Stimulated activated CD4-positive, alpha-beta T cell treated with anti-CD3 and anti-CD28 coated beads, Interleukin-1b, Interleukin-23, amount 100 ng/mL, for 48 hours (primary cell): ENCODE results near the gene PRR33.

ENCODE experiments used
- DNase-seq: peaks from one replicate; pipeline ENCODE4 v3.0.0-alpha.2; 2020

PRR33 gene

DNA sequence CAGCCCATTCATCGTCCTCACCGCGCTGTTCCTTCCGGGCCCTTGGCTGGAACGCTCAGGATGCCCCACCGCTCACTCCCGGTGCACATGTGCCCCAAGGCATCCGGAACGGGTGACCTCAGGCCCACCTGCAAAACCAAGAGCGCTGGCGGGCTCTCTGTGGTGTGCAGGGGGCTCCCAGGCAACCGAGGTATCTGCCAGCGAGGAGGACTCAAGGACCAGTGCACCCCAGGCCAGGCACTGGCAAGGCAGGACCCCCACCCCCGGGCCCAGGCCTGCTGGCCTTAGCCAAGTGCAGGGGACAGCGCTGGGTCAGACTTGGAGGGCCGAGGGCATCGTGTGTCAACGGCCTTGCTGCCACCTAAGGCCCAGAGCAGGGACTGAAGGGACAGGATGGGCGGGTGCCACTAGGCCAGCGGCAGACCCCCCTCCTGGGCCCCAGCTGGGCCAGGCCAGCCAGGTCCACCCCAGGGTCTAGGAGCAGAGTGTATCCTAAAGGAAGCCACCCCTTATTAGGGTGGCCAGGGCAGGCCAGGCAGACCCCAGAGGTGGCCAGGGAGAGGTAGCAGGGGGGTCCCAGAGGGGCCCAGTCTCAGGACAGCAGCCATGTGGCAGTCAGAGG is 36.3 kb upstream of the PRR33 start:
- DNase-seq = no peak

DNA sequence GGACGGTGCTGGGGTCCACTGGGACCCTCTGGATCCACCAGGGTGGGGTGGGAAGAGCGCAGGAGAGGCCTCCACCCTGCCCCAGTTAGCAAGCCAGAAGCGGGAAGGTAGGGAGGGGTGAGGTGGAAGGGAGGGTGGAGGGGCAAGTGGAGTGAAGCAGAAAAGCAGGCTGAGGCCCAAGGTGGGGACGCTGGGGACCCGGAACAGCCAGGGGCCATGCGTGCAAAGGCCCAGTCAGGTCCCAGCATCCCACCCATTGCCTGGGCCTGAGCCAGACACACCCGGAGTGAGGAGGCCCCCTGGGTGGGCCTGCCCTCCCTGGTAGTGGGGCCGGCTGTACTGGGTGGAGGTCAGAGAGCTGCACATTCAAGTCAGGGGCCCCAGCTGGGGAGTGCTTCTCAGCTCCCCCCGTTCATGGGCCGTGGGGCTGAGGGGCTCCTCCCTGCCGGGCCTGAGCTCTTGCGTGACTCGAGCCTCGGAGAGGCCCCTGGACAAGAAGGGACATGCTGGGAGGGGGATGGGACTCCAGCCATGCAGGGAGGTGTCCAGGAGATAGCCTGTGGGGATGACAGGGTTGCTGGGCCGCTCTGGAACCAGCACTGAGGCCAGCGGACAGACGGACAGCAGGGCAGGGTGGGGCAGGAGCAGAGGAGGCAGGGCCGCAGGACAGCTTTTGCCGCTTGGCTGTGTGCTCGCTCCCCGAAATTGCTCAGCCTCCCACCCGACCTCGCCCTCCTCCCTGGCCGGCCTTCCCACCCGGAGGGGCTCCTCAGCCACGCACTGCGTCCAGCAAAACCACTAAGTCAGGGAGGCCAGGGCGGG is 35.5 kb upstream of the PRR33 start:
- no peak for DNase-seq

- DNase-seq = no peak
Measured at GRCh38 chr11:1926156-1927025, 34.7 kb upstream of the PRR33 start.

DNA sequence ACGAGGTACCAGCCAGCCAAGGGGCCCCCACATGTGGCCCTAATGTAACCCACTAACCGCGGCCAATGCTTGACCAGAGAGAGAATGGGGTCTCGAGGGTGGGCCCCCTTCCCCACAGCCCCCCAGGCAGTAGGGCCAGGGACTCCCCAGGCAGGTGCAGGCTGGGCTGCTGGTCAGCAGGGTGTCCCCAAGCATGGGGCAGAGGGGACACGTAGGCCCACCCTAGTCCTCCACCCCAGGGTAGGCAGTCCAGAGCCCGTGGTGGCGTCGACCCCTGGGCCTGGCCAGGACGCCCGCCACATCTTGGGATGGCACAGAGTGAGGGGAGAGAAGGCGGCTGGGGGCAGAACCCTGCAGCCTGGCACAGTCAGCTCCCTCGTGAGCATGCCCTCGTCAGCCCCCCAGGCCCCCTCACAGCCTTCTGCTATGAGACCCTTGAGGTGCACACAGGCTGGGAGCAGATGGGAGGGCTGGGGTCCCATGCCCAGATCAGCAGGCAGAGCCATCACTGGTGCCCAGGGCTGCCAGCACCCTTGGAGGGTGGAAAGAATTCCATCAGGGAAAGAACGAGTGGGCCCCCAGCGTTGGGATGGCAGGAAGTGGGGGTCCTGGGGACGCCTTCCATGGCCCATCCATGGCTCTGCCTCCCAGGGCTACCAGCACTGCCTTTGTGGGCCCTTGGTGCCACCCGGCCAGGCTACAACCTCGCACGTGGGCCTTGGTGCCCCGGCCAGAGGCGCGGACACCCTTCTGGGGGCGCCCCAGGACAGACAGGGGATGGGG is 33.9 kb upstream of the PRR33 start:
- no peak for DNase-seq

DNA sequence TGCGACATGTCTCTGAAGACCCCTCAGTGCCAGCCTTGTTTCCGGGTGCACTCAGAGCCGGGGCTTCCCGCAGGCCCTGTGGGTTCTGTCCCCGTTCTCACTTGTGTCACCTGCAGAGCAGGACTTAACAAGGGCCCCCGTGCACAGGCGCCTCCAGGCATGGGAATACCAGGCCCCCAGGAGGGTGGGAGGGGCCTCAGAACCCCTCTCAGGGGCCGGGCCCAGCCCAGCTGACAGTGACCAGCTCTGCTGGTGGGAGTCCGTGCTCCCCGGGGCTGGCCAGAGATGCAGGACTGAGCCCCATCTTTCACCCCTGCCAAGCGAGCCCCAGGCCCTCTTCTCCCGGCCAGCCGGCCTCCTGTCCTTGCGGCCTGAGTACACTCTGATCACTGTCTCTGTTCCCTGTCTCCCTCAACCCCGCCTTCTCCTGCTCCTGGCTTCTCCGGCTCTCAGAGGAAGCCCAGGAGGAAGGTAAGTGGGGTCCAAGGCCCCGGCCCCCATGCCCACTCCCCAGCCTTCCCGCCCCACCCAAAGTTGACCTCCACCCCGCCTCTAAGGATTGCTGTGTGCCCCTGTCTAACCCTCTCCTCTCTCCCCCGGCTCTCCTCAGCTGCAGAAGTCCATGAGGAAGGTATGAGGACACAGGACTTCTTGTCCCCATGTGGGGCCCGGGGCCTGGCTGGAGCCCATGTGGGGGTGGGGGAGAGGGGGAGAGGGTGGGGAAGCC is 33.1 kb upstream of the PRR33 start:
- no peak for DNase-seq

DNA sequence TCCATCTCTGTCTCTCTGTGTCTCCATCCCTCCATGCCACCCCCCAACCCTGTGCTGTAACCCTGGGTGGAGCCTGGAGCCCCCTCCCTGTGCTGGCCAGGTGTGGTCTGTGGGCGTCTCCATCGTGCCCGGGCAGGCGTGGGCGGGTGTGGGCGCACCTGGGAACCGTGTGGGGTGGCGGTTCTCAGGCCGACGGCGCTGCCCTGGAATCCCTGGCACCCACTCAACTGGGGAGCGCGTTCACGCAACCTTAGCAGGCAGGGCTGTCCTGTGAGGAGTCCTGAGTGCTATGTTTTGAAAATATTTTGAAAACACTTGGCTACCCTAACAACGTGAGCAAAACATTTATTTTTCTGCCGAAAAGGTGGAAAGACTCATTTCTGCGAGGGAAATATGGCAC is 32.5 kb upstream of the PRR33 start:
- no peak for DNase-seq

- no peak for DNase-seq
Measured at GRCh38 chr11:1923201-1923956, 31.7 kb upstream of the PRR33 start.

DNA sequence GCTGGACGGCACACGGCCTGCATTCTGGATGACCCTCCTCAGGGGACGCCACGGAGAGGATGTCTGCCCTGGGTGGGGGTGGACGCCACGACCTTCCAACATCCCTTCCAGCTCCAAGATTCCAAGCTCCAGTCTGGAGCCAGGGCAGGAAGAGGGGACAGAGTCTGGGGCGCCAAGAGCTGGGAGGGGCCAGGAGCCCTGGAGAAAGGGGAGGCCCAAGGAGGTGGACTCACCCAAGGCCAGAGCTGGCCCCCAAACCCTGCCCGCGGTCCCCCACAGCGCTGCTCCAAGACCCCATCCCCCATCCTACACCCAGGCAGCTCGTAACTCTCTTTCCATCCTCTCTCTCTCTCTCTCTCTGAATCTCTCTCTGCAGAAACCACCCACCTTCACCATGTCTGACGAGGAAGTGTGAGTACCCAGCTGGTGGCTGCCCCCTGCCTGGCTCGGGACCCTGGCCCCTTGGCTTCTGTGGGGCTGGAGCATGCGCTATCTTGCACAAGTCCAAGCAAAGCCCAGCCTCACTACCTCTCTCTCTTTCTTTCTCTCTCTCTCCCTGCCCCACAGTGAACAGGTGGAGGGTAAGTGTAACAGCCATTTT is 30.9 kb upstream of the PRR33 start:
- DNase-seq = no peak

- no peak for DNase-seq
Measured at GRCh38 chr11:1921574-1922141, 30.0 kb upstream of the PRR33 start.

DNA sequence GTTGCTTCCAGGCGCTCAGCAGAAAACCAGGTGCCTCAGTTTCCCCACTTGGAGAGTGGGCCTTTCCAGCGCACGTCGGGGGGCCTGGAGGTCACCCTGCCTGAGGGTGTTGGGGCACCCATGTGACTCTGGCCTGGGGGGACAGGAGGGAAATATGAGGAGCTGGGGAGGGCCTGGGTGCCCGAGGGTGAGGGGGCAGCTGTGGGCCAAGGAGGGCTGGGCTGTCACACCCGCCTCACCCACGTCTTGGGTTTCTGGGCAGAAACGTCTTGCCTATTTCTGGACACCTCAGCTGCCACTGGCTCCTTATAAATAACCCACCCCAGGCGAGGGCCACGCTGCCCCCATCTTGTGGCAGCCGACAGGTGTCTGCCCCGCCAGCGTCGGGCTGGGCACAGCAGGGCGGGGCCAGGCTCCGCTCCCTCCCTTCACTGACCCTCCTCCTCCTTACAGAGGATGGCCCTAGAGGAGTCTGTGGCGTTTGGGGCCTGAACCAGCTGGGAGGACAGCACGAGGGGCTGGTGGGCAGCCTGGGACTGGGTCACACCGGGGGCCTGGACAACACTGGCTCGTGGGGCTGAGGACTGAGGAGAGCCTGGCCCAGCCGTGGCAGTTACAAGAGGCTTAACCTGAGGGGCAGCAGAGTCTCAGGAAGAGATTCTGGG is 29.3 kb upstream of the PRR33 start:
- DNase-seq = no peak

DNA sequence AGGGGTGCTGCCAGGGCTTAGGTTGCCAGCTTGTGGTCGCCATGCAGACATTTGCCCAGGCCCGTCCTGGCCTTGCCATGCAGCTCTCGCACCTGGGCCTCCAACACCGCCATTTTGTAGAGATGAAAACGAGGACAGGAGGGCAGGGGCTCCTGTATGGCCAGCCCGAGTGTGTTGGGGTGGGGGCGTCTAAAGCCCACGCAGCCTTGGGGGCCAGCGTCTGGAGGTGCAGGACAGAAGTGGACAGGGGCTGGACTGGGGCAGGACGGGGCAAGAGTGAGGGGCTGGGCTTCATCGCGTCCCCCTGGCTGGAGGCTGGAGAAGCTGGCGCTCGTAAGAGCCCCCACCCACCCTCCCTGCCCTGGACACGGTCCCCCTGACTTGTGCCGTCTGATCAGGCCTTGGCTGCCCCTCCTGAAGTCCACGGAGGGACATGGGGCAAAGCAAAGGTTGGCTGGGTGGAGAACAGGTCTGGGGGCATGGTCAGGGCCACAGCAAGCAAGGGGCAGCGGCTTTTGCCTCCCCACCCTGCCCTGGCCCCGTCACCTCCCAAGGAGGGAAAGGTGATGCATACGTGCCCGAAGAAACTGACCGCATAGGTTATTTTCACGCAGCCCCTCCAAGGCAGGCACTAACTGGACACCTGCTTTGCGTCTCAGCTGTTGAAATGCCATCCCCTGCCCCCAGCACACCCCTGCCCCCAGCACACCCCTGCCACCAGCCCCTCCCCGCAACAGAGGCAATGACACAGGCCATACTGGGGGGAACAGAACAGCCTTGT is 28.6 kb upstream of the PRR33 start:
- no peak for DNase-seq

DNA sequence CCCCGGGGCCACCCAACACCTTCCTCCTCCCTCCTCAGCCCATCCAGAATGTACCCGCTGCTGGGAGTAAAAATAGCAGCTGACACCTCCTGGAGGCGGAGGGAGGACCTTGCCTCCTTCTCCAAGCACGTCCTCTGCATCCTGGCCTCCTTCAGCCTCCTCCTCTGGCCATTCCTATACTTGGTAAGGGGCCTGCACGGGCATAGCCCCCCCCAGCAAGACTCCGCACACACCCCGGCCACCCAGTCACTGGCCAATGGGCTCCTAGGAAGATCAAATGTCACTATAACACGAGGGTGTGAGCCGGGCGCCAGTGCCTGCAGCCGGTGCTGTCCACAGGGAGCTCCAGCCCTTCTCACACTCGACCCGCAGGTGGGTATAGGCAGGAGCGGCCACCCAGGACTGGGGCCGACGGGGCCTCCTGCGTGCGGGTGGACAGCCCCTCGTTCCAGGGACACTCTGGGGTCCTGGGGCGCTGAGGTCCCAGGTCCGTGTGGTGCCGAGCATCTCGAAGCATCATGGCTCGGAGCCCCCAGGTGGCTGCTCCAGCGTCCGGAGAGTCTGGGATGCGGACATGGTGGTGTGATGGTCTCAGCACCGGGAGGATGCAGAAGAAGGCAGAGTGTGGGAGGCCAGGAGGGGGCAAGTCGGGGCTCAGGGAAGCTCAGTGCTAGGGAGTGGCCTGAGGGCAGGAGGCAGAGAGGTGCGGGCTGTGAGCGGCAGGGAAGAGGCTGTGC is 27.9 kb upstream of the PRR33 start, which contains the start of gene TNNT3:
Gene TNNT3 (plus strand): TSS at position 313 of the 737 bp plus-strand sequence. CDS start 3,172 bp downstream, outside the sequence.
- no peak for DNase-seq

- no peak for DNase-seq
Measured at GRCh38 chr11:1918436-1919315, 27.0 kb upstream of the PRR33 start.

GRCh38 chr11:1917523-1918435 is 26.1 kb upstream of the PRR33 start:
- DNase-seq = no peak

GRCh38 chr11:1916986-1917522 is 25.4 kb upstream of the PRR33 start:
- no peak for DNase-seq
